Tibial nerve (tissue), 4 donors: Measurements from ENCODE around the gene TESK2. TPM values are rescaled to one million over a fixed set of nuclear protein-coding genes. Genes with fewer than 3 reads are reported as not detected.
A peak's percentile ranks its signal among the peaks of the same experiment; 100 is the strongest.
"Not testable (repeated sequence)": the region's sequence is repeated elsewhere in the genome, so short reads cannot be mapped to it uniquely, and the experiment has no call there.

Experiments
- DNase-seq, 2 donors: peaks; one replicate each; pipeline ENCODE4 v3.0.0-alpha.2; 2019; ENCODE audit warnings: low spot score in 2 of 2
- H3K27ac ChIP-seq, 4 donors: fragments of 200-600 bp; sonication (generic) in 3 of 4; one replicate each; pipeline ENCODE4 v1.5.1; 2017 to 2019; ENCODE audit warnings: mild to moderate bottlenecking in 1 of 4
- H3K27me3 ChIP-seq, 2 donors: fragments of 200-600 bp; sonication (generic) in 1 of 2; one replicate each; pipeline versions ENCODE4 v1.5.1 to v1.6.0; 2017 to 2019
- H3K36me3 ChIP-seq, 3 donors: fragments of 200-600 bp; sonication (generic); one replicate each; pipeline ENCODE4 v1.5.1; 2018 to 2019
- H3K4me1 ChIP-seq, 4 donors: fragments of 200-600 bp; sonication (generic) in 3 of 4; one replicate each; pipeline ENCODE4 v1.5.1; 2017 to 2019
- H3K4me3 ChIP-seq, 4 donors: fragments of 200-600 bp; sonication (generic) in 3 of 4; one replicate each; pipeline ENCODE4 v1.5.1; 2017 to 2019; ENCODE audit warnings: mild to moderate bottlenecking in 1 of 4, moderate library complexity in 1 of 4
- H3K9me3 ChIP-seq, 4 donors: fragments of 200-600 bp; sonication (generic) in 3 of 4; one replicate each; pipeline ENCODE4 v1.5.1; 2017 to 2019
- CTCF ChIP-seq, 5 experiments: fragments of 200-600 bp in 3 of 5; fragments of 450-650 bp in 2 of 5; sonication (generic) in 3 of 5; IDR thresholded peaks; one replicate each; pipeline ENCODE4 v1.5.1; 2016 to 2019; ENCODE audit warnings: antibody characterized with exemption in 5 of 5, mild to moderate bottlenecking in 3 of 5, moderate library complexity in 2 of 5
- EP300 ChIP-seq, 2 donors: sonication (generic); formaldehyde crosslinking; IDR thresholded peaks; one replicate each; pipeline ENCODE4 v1.6.1; 2017; ENCODE audit warnings: antibody characterized with exemption in 2 of 2, mild to moderate bottlenecking in 1 of 2
- POLR2A ChIP-seq, 2 donors: fragments of 450-650 bp; IDR thresholded peaks; one replicate each; pipeline ENCODE4 v1.6.1; 2017; ENCODE audit warnings: antibody characterized with exemption in 2 of 2, mild to moderate bottlenecking in 2 of 2, moderate library complexity in 2 of 2
- WGBS, 2 donors: methylation state at CpG; one replicate each; pipeline ENCODE4 v1.1.5; 2018; 5-methylcytosine and 5-hydroxymethylcytosine counted together
- total RNA-seq, 4 donors: library from RNA; depleted of rRNA; stranded (reverse); fragments of >200 nt; gene quantifications; one replicate each; pipeline ENCODE4 v1.1.0, GENCODE V29; 2016

The TESK2 gene
- total RNA-seq, 4 donors from 2014 or later: 3.9 to 11.7 (median 8.5) TPM

DNA sequence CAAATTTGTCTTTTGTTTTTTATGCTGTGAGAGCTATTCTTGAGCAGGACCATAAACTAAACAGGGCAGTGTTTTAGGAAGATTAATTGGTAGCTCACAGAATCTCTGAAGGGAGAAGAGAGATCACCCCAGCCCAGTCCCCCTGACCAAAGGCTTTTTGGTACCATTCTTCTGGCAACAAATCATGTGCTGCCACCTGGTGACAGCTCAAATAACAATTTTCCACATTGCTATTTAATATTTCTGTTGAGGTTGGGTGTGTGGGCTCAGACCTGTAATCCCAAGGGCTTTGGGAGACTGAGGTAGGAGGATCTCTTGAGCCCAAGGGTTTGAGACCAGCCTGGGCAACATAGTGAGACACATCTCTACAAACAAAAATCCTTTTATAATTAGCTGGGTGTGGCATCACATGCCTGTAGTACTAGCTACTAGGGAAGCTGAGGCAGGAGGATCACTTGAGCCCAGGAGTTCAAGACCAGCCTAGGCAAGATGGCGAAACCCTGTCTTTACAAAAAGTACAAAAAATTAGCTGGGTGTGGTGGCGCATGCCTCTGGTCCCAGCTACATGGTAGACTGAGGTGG is 2.2 kb upstream of the TESK2 start:
- H3K4me3 ChIP-seq: no peak overlapping the region
- H3K4me1 ChIP-seq: peaks cover 0 to 21% (median 12%) of the 10 kb centered on the region in 4 donors
- no peaks in the 10 kb centered on the region for H3K9me3 ChIP-seq
- no peak overlapping the region for H3K27ac ChIP-seq
- TF ChIP-seq CTCF (IDR thresholded peaks at IDR 0.05) (peak; percentile 42 to 79 (median 65)), EP300 (IDR thresholded peaks at IDR 0.05) (no peak)
- H3K36me3 ChIP-seq: peaks cover 0 to 11% (median 0%) of the 10 kb centered on the region in 3 donors
- DNase-seq: peak in 1 of 2 donors; percentile 74
- WGBS, 2 donors: 72 to 82% methylated on average over 2 of the region's 2 CpGs
- H3K27me3 ChIP-seq: no peaks in the 10 kb centered on the region

DNA sequence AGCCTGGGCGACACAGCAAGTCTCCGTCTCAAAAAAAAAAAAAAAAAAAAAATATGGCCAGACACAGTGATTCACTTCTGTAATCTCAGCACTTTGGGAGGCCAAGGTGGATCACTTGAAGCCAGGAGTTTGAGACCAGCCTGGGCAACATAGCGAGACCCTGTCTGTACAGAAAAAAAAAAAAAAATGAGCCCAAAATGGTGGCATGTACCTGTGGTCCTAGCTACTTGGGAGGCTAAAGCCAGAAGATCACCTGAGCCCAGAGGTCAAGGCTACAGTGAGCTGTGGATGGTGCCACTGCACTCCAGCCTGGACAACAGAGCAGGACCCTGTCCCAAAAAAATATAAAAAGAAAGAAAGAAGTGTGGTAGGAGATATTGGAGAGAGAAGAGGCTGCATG is 1.7 kb upstream of the TESK2 start:
- Histone ChIP-seq H3K27ac (no peak overlapping the region), H3K4me1 (peaks cover 0 to 21% (median 12%) of the 10 kb centered on the region in 4 donors), H3K27me3 (no peaks in the 10 kb centered on the region), H3K36me3 (peaks cover 0 to 11% (median 0%) of the 10 kb centered on the region in 3 donors), H3K9me3 (no peaks in the 10 kb centered on the region), H3K4me3 (no peak overlapping the region)
- DNase-seq: no peak
- 82 to 87% methylated on average over 3 of the region's 3 CpGs for WGBS, 2 donors
- no peak for TF ChIP-seq POLR2A (IDR thresholded peaks at IDR 0.05)
- no peak for TF ChIP-seq CTCF (IDR thresholded peaks at IDR 0.05)
- no peak for TF ChIP-seq EP300 (IDR thresholded peaks at IDR 0.05)

- Histone ChIP-seq H3K27ac (peak overlapping the region; percentile 15 to 95 (median 32)), H3K27me3 (no peaks in the 10 kb centered on the region), H3K4me1 (peaks cover 0 to 21% (median 12%) of the 10 kb centered on the region in 4 donors), H3K4me3 (peak overlapping the region; percentile 29 to 98 (median 80)), H3K9me3 (no peaks in the 10 kb centered on the region), H3K36me3 (peaks cover 0 to 7% (median 0%) of the 10 kb centered on the region in 3 donors)
- peak in 1 of 5 experiments; percentile 10 for TF ChIP-seq CTCF (IDR thresholded peaks at IDR 0.05)
- no peak for TF ChIP-seq EP300 (IDR thresholded peaks at IDR 0.05)
- no peak for DNase-seq
- 52% methylated on average over 19 of the region's 19 CpGs for whole genome bisulfite sequencing, 2 donors
Measured at GRCh38 chr1:45491487-45492260, 711 bp upstream of the TESK2 start.

GRCh38 chr1:45490121-45490625 is 790 bp downstream of the TESK2 start:
- Histone ChIP-seq H3K27me3 (no peaks in the 10 kb centered on the region), H3K36me3 (no peaks in the 10 kb centered on the region), H3K4me1 (peaks cover 0 to 21% (median 12%) of the 10 kb centered on the region in 4 donors), H3K27ac (peak overlapping the region; percentile 53 to 95 (median 82)), H3K4me3 (peak overlapping the region; percentile 74 to 98 (median 84)), H3K9me3 (no peaks in the 10 kb centered on the region)
- WGBS, 2 donors: 3% methylated on average over 17 of the region's 17 CpGs
- TF ChIP-seq POLR2A (IDR thresholded peaks at IDR 0.05) (no peak), EP300 (IDR thresholded peaks at IDR 0.05) (no peak), CTCF (IDR thresholded peaks at IDR 0.05) (no peak)
- DNase-seq: peak in 1 of 2 donors; percentile 18

GRCh38 chr1:45489379-45489778 is 1.6 kb downstream of the TESK2 start:
- Histone ChIP-seq H3K27ac (peak overlapping the region in 1 of 4 donors; percentile 10), H3K4me1 (peaks cover 0 to 21% (median 12%) of the 10 kb centered on the region in 4 donors), H3K4me3 (peak overlapping the region in 1 of 4 donors; percentile 74)
- DNase-seq, H3K27me3 ChIP-seq, H3K36me3 ChIP-seq, H3K9me3 ChIP-seq: not testable (repeated sequence)
- 69 to 71% methylated on average over 14 of the region's 14 CpGs for WGBS, 2 donors
